OCI-LY1 (cell line): ENCODE measurements around the gene C1orf105.

Experiments
- CTCF ChIP-seq: fragments of 200-600 bp; sonication (generic), shearing (Covaris generic); IDR thresholded peaks from 2 replicates; pipeline ENCODE4 v1.5.1; 2017; ENCODE audit warnings: mild to moderate bottlenecking, antibody characterized with exemption, low read length, moderate library complexity, mixed read lengths
- EZH2 ChIP-seq: fragments of 200-600 bp; sonication (generic), shearing (Covaris generic); IDR thresholded peaks from 2 replicates; pipeline ENCODE4 v1.8.0; 2017; ENCODE audit warnings: borderline replicate concordance, mixed run types, mild to moderate bottlenecking, antibody characterized with exemption, low read length, moderate library complexity, mixed read lengths

- no peak for TF ChIP-seq EZH2
- TF ChIP-seq CTCF, result no peak
These were observed 58.0 kb downstream of the C1orf105 start for GRCh38 chr1:172478485-172478884.
